Measurements from ENCODE around the gene NFIB. TPM values are rescaled to one million over a fixed set of nuclear protein-coding genes. Genes with fewer than 3 reads are reported as not detected.

Gene NFIB
- total and polyA plus RNA-seq, 2 of the 8 experiments (the other 6 are each of a cell fraction or from before 2014, with no cell fraction given), result 2.6 to 13.1 TPM

DNA sequence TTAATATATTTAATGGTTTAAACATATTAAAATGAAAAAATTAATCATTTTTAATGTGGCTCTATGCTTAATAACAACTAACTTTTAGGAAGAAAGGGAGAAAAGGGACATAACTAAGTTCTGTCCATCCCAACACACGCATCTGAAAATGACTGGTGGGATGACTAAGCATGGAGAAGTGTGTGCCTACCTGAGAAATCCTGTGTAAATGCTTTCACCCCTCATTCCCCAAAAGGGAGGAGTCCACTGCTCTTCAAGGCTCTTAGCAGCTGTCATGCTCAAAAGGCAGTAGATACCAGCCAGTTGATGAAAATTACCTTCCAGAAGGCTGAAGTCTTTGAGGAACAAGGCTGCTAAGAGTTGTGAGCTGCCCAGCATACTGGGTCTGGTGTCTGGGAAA is 130.9 kb downstream of the NFIB start:
- Histone ChIP-seq H3K36me3 (ENCODE audit: control insufficient read depth in 2 of 4, insufficient read depth in 4 of 4, low read length in 3 of 4) (no peaks in the 10 kb centered on the region; a peak in 2 of 8 replicates), H3K9me3 (ENCODE audit: insufficient read depth in 2 of 2, low read depth in 1 of 2, low read length in 1 of 2) (no peaks in the 10 kb centered on the region), H2BK120ac (replicated peaks; ENCODE audit: low read depth, low read length) (no peak overlapping the region), H3K56ac (replicated peaks; ENCODE audit: insufficient read length, low read depth, low read length) (no peak overlapping the region), H3K9ac (replicated peaks in 1 of 4; ENCODE audit: extremely low read depth in 1 of 4, low read depth in 3 of 4, low read length in 3 of 4) (no peak overlapping the region), H2AFZ (ENCODE audit: low read length) (no peak overlapping the region), H3K23me2 (ENCODE audit: low read depth, low read length) (no peaks in the 10 kb centered on the region), H3K4me2 (ENCODE audit: insufficient read depth in 1 of 2, low read depth in 2 of 2, low read length in 2 of 2) (no peak overlapping the region), H2AK5ac (ENCODE audit: low read depth, low read length) (no peak overlapping the region), H4K8ac (ENCODE audit: extremely low read depth, insufficient read depth, low read length) (no peak overlapping the region), H4K5ac (ENCODE audit: insufficient read length, low read depth, low read length) (no peak overlapping the region), H3K4me3 (ENCODE audit: extremely low read depth in 1 of 4, insufficient read depth in 2 of 4, low read depth in 3 of 4, low read length in 4 of 4) (no peak overlapping the region), H3K14ac (ENCODE audit: insufficient read length) (no peak overlapping the region), H3K18ac (ENCODE audit: extremely low read depth, low read length) (no peak overlapping the region), H2BK20ac (ENCODE audit: low read length) (no peak overlapping the region), H3K23ac (ENCODE audit: insufficient read length) (no peak overlapping the region), H4K91ac (replicated peaks; ENCODE audit: insufficient read length, low read length) (no peak overlapping the region), H3K79me1 (ENCODE audit: low read depth, low read length) (no peaks in the 10 kb centered on the region; the same call in 1 of the 2 replicates), H2BK5ac (ENCODE audit: low read depth, low read length) (no peak overlapping the region), H3K27ac (ENCODE audit: low read depth, low read length) (no peak overlapping the region), H3K79me2 (ENCODE audit: control insufficient read depth in 1 of 2, insufficient read depth in 2 of 2, low read length in 2 of 2) (0 out of 4 replicates have a peak, but pooled peaks cover 0 to 2% of the 10 kb centered on the region in 2 experiments), H3K4me1 (replicated peaks in 1 of 4; ENCODE audit: control insufficient read depth in 3 of 4, insufficient read depth in 4 of 4, low read length in 3 of 4) (no peaks in the 10 kb centered on the region), H2BK15ac (ENCODE audit: low read length) (no peak overlapping the region), H4K20me1 (replicated peaks in 1 of 2; ENCODE audit: control insufficient read depth in 1 of 2, insufficient read depth in 2 of 2, low read length in 2 of 2) (peaks cover 0 to 2% of the 10 kb centered on the region in 2 experiments), H3K27me3 (replicated peaks in 1 of 4; ENCODE audit: control insufficient read depth in 3 of 4, extremely low read depth in 1 of 4, insufficient read depth in 3 of 4, low read length in 3 of 4) (no peaks in the 10 kb centered on the region), H3K4ac (replicated peaks; ENCODE audit: insufficient read length, low read depth, low read length) (no peak overlapping the region), H2BK12ac (ENCODE audit: low read depth, low read length) (no peak overlapping the region)
- POLR2A ChIA-PET (ENCODE audit: partially characterized antibody), result no interaction called here
- WGBS, 2 experiments (ENCODE audit: extremely low coverage in 1 of 2, insufficient coverage in 1 of 2, insufficient read length in 1 of 2, insufficient replicate concordance in 2 of 2, low coverage in 1 of 2, low lambda C conversion rate in 2 of 2, missing lambda C conversion rate in 1 of 2), result 100% methylated on average over 1 of the region's 1 CpG; no CpG with 5 or more reads in 1 of the 2 experiments
- CTCF ChIA-PET (ENCODE audit: partially characterized antibody), result no interaction called here
- DNase-seq (ENCODE audit: low read depth in 1 of 2, low spot score in 2 of 2), result no peak
- no peak for FAIRE-seq
- TF ChIP-seq BRCA1 (IDR thresholded peaks at IDR 0.05; ENCODE audit: low read depth, low read length) (no peak), RXRA (IDR thresholded peaks at IDR 0.05; ENCODE audit: insufficient read depth, low read depth, low read length) (no peak), CBX8 (IDR thresholded peaks at IDR 0.05; ENCODE audit: borderline replicate concordance, low read depth, low read length) (no peak), CREB1 (IDR thresholded peaks at IDR 0.05) (no peak), ASH2L (IDR thresholded peaks at IDR 0.05; ENCODE audit: low read length) (no peak), RFX5 (IDR thresholded peaks at IDR 0.05; ENCODE audit: borderline replicate concordance, low read depth, low read length) (no peak), USF2 (IDR thresholded peaks at IDR 0.05; ENCODE audit: low read length) (no peak), KDM1A (IDR thresholded peaks at IDR 0.05; ENCODE audit: borderline replicate concordance, low read length) (no peak), KDM5A (IDR thresholded peaks at IDR 0.05; ENCODE audit: low read length) (no peak), PHF8 (conservative IDR thresholded peaks at IDR 0.05; ENCODE audit: low read depth, low read length) (no peak)
- TF ChIP-seq, protein P1, sequence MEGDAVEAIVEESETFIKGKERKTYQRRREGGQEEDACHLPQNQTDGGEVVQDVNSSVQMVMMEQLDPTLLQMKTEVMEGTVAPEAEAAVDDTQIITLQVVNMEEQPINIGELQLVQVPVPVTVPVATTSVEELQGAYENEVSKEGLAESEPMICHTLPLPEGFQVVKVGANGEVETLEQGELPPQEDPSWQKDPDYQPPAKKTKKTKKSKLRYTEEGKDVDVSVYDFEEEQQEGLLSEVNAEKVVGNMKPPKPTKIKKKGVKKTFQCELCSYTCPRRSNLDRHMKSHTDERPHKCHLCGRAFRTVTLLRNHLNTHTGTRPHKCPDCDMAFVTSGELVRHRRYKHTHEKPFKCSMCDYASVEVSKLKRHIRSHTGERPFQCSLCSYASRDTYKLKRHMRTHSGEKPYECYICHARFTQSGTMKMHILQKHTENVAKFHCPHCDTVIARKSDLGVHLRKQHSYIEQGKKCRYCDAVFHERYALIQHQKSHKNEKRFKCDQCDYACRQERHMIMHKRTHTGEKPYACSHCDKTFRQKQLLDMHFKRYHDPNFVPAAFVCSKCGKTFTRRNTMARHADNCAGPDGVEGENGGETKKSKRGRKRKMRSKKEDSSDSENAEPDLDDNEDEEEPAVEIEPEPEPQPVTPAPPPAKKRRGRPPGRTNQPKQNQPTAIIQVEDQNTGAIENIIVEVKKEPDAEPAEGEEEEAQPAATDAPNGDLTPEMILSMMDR (IDR thresholded peaks at IDR 0.05; ENCODE audit: control extremely low read depth in 1 of 3, insufficient read depth in 1 of 3, low read depth in 1 of 3, low read length in 3 of 3), result no peak
